HEK293 (cell line): ENCODE measurements around the gene TAF1D.
A peak's percentile ranks its signal among the peaks of the same experiment; 100 is the strongest.

ENCODE experiments used
- CTCF ChIA-PET: fragments of 350-600 bp; formaldehyde crosslinking; extraction: SDS; loops from one replicate; lab custom pipeline; 2021; ENCODE audit warnings: antibody characterized with exemption; lab: Yijun Ruan, JAX
- POLR2A ChIA-PET: fragments of 300-600 bp; formaldehyde crosslinking; extraction: SDS; loops from one replicate; lab custom pipeline; 2020; ENCODE audit warnings: antibody characterized with exemption, inconsistent platforms; lab: Yijun Ruan, JAX
- H3K27ac ChIP-seq: fragments of 200-500 bp; sonication (Bioruptor generic); 2 replicates; pipeline ENCODE4 v1.5.1; 2014; ENCODE audit warnings: low read depth, low read length, control low read depth, inconsistent platforms; ENCODE audit errors: extremely low read depth
- H3K36me3 ChIP-seq, 2 experiments: fragments of 200-500 bp in 1 of 2; sonication (Bioruptor generic) in 1 of 2; 1 replicate in 1 of 2; 2 replicates in 1 of 2; pipeline ENCODE4 v1.5.1; 2014 to 2017; ENCODE audit warnings: inconsistent platforms in 2 of 2, low read length in 2 of 2; ENCODE audit not compliant: control insufficient read depth in 2 of 2, insufficient read depth in 1 of 2
- H3K4me1 ChIP-seq: fragments of 200-500 bp; sonication (Bioruptor generic); 2 replicates; pipeline ENCODE4 v1.5.1; 2014; ENCODE audit warnings: mild to moderate bottlenecking, low read length, inconsistent platforms; ENCODE audit not compliant: control insufficient read depth, insufficient read depth
- H3K4me3 ChIP-seq: 2 replicates; pipeline ENCODE4 v1.5.1; 2011; ENCODE audit warnings: low read depth, mild to moderate bottlenecking, control low read depth, low read length, moderate library complexity
- H3K9me3 ChIP-seq: fragments of 200-500 bp; sonication (Bioruptor generic); 2 replicates; pipeline ENCODE4 v1.5.1; 2014; ENCODE audit warnings: low read depth, low read length, inconsistent platforms; ENCODE audit not compliant: control insufficient read depth, insufficient read depth
- ELK4 ChIP-seq: IDR thresholded peaks from 2 replicates; pipeline ENCODE4 v1.6.1; 2011; ENCODE audit warnings: mild to moderate bottlenecking, low read depth, low read length, borderline replicate concordance
- GFI1B ChIP-seq: fragments of 450-650 bp; formaldehyde crosslinking; IDR thresholded peaks from 2 replicates; pipeline ENCODE4 v1.5.1; 2016; ENCODE audit warnings: missing biosample characterization, missing genetic modification characterization
- GLI4 ChIP-seq: fragments of 450-650 bp; formaldehyde crosslinking; IDR thresholded peaks from 2 replicates; pipeline ENCODE4 v1.5.1; 2016; ENCODE audit warnings: missing biosample characterization, missing genetic modification characterization
- KLF9 ChIP-seq: fragments of 450-650 bp; formaldehyde crosslinking; IDR thresholded peaks from 2 replicates; pipeline ENCODE4 v1.5.1; 2016; ENCODE audit warnings: missing biosample characterization, missing genetic modification characterization, low read depth
- MZF1 ChIP-seq: fragments of 450-650 bp; formaldehyde crosslinking; IDR thresholded peaks from 2 replicates; pipeline ENCODE4 v1.5.1; 2017; ENCODE audit warnings: missing biosample characterization, missing genetic modification characterization, borderline replicate concordance
- PRDM1 ChIP-seq: fragments of 450-650 bp; formaldehyde crosslinking; IDR thresholded peaks from 2 replicates; pipeline ENCODE4; 2016; ENCODE audit warnings: missing biosample characterization, missing genetic modification characterization
- SCRT1 ChIP-seq: fragments of 450-650 bp; formaldehyde crosslinking; IDR thresholded peaks from 2 replicates; pipeline ENCODE4 v1.5.1; 2016; ENCODE audit warnings: missing biosample characterization, missing genetic modification characterization, borderline replicate concordance
- SP2 ChIP-seq: fragments of 450-650 bp; formaldehyde crosslinking; IDR thresholded peaks from 2 replicates; pipeline ENCODE4 v1.5.1; 2016; ENCODE audit warnings: missing biosample characterization, missing genetic modification characterization
- TCF7L2 ChIP-seq: IDR thresholded peaks from 2 replicates; pipeline ENCODE4 v1.6.1; 2011; ENCODE audit warnings: low read depth, mild to moderate bottlenecking, inconsistent platforms, low read length, moderate library complexity, borderline replicate concordance
- ZBTB1 ChIP-seq: fragments of 450-650 bp; formaldehyde crosslinking; IDR thresholded peaks from 2 replicates; pipeline ENCODE4 v1.5.1; 2016; ENCODE audit warnings: missing biosample characterization, missing genetic modification characterization
- ZNF132 ChIP-seq: fragments of 450-650 bp; formaldehyde crosslinking; IDR thresholded peaks from 2 replicates; pipeline ENCODE4 v1.5.1; 2017; ENCODE audit warnings: missing biosample characterization, missing genetic modification characterization, borderline replicate concordance
- ZNF133 ChIP-seq: fragments of 450-650 bp; formaldehyde crosslinking; IDR thresholded peaks from 2 replicates; pipeline ENCODE4 v1.5.1; 2016; ENCODE audit warnings: missing biosample characterization, missing genetic modification characterization
- ZNF174 ChIP-seq: fragments of 450-650 bp; formaldehyde crosslinking; IDR thresholded peaks from 2 replicates; pipeline ENCODE4 v1.5.0; 2017; ENCODE audit warnings: missing biosample characterization, mild to moderate bottlenecking, missing genetic modification characterization
- ZNF366 ChIP-seq: fragments of 450-650 bp; formaldehyde crosslinking; conservative IDR thresholded peaks from 2 replicates; pipeline ENCODE4 v1.5.1; 2016; ENCODE audit warnings: missing biosample characterization, missing genetic modification characterization
- ZNF549 ChIP-seq: fragments of 450-650 bp; IDR thresholded peaks from 2 replicates; pipeline ENCODE4 v1.5.1; 2018; ENCODE audit warnings: missing biosample characterization, missing genetic modification characterization, mild to moderate bottlenecking, inconsistent platforms, moderate library complexity
- ZNF580 ChIP-seq: fragments of 450-650 bp; formaldehyde crosslinking; IDR thresholded peaks from 2 replicates; pipeline ENCODE4 v1.5.1; 2016; ENCODE audit warnings: missing biosample characterization, missing genetic modification characterization
- ZNF623 ChIP-seq: fragments of 450-650 bp; formaldehyde crosslinking; IDR thresholded peaks from 2 replicates; pipeline ENCODE4 v1.5.1; 2016; ENCODE audit warnings: missing biosample characterization, missing genetic modification characterization
- ZNF658 ChIP-seq: fragments of 450-650 bp; formaldehyde crosslinking; IDR thresholded peaks from 2 replicates; pipeline ENCODE4; 2016; ENCODE audit warnings: missing biosample characterization, missing genetic modification characterization
- ZNF677 ChIP-seq: fragments of 450-650 bp; IDR thresholded peaks from 2 replicates; pipeline ENCODE4 v1.5.0; 2018; ENCODE audit warnings: missing biosample characterization, mild to moderate bottlenecking, missing genetic modification characterization, moderate library complexity
- ZNF768 ChIP-seq: fragments of 450-650 bp; formaldehyde crosslinking; IDR thresholded peaks from 2 replicates; pipeline ENCODE4 v1.5.1; 2018; ENCODE audit warnings: missing biosample characterization, mild to moderate bottlenecking, missing genetic modification characterization
- ZXDB ChIP-seq: fragments of 450-650 bp; formaldehyde crosslinking; IDR thresholded peaks from 2 replicates; pipeline ENCODE4 v1.5.1; 2016; ENCODE audit warnings: missing biosample characterization, missing genetic modification characterization
- TF ChIP-seq, protein P1 (sequence below): fragments of 450-650 bp; formaldehyde crosslinking; IDR thresholded peaks from 2 replicates; pipeline ENCODE4 v1.5.1; 2016; ENCODE audit warnings: missing biosample characterization, missing genetic modification characterization
- TF ChIP-seq, protein P2 (sequence below): fragments of 450-650 bp; formaldehyde crosslinking; IDR thresholded peaks from 2 replicates; pipeline ENCODE4 v1.5.1; 2017; ENCODE audit warnings: missing biosample characterization, missing genetic modification characterization

Gene TAF1D

DNA sequence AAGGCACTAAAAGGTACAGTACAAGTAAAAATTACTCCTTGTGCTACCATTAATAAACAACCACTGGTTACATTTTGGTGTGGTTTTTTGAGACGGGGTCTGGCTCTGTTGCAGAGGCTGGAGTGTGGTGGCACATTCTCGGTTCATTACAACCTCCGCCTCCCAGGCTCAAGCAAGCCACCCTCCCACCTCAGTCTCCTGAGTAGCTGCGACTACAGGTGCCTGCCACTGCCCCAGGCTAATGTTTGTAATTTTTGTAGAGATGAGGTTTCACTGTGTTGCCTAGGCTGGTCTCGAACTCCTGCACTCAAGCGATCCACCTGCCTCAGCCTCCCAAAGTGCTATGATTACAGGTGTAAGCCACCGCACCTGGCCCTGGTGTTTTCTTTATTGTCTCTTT, 20.8 kb downstream of the TAF1D start:
- Histone ChIP-seq H3K4me3 (no peak overlapping the region), H3K27ac (no peak overlapping the region), H3K4me1 (no peaks in the 10 kb centered on the region), H3K9me3 (no peaks in the 10 kb centered on the region), H3K36me3 (peaks cover 18 to 86% of the 10 kb centered on the region in 2 experiments; a peak in 2 of 3 replicates)
- ChIA-PET CTCF (no interaction called here), POLR2A (no interaction called here)
- no peak for TF ChIP-seq ZBTB1 (tag by site-specific recombination)
- no peak for TF ChIP-seq KLF9 (tag by site-specific recombination)

- H3K9me3 ChIP-seq, result no peaks in the 10 kb centered on the region
- no peak overlapping the region for H3K27ac ChIP-seq
- peaks cover 12 to 87% of the 10 kb centered on the region in 2 experiments; a peak in 2 of 3 replicates for H3K36me3 ChIP-seq
- no peak overlapping the region for H3K4me3 ChIP-seq
- ChIA-PET POLR2A (no interaction called here), CTCF (no interaction called here)
- no peaks in the 10 kb centered on the region for H3K4me1 ChIP-seq
- TF ChIP-seq ZNF366 (tag by site-specific recombination) (no peak), ZXDB (no peak), MZF1 (tag by site-specific recombination) (no peak), SP2 (tag by site-specific recombination) (no peak), ZNF658 (no peak), GFI1B (tag by site-specific recombination) (no peak), SCRT1 (no peak)
Observed at GRCh38 chr11:93719310-93719709, 22.0 kb downstream of the TAF1D start.

- H3K9me3 ChIP-seq, result no peaks in the 10 kb centered on the region
- ChIA-PET CTCF (interaction anchor here (1.1 kb wide), 1 partner anchor 483 kb away, joined by 4 read pairs; no protein-coding TSS in a partner anchor), POLR2A (no interaction called here)
- TF ChIP-seq PRDM1 (peak; percentile 43; the same call in 1 of the 2 replicates), ZNF768 (tag by site-specific recombination) (no peak)
- peaks cover 7 to 89% of the 10 kb centered on the region in 2 experiments; a peak in 2 of 3 replicates for H3K36me3 ChIP-seq
- no peak overlapping the region for H3K4me3 ChIP-seq
- H3K4me1 ChIP-seq, result no peaks in the 10 kb centered on the region
- no peak overlapping the region for H3K27ac ChIP-seq
Observed at GRCh38 chr11:93718057-93718563, 23.2 kb downstream of the TAF1D start.

GRCh38 chr11:93717501-93717900, 23.8 kb downstream of the TAF1D start:
- Histone ChIP-seq H3K4me1 (no peaks in the 10 kb centered on the region), H3K36me3 (peaks cover 9 to 88% of the 10 kb centered on the region in 2 experiments; a peak in 2 of 3 replicates), H3K9me3 (no peaks in the 10 kb centered on the region), H3K4me3 (no peak overlapping the region), H3K27ac (no peak overlapping the region)
- POLR2A ChIA-PET, result interaction anchor here (1.0 kb wide), 1 partner anchor 24 kb away, joined by 3 read pairs; the partner anchor contains the start of genes C11orf54 and TAF1D
- TF ChIP-seq, protein P1, sequence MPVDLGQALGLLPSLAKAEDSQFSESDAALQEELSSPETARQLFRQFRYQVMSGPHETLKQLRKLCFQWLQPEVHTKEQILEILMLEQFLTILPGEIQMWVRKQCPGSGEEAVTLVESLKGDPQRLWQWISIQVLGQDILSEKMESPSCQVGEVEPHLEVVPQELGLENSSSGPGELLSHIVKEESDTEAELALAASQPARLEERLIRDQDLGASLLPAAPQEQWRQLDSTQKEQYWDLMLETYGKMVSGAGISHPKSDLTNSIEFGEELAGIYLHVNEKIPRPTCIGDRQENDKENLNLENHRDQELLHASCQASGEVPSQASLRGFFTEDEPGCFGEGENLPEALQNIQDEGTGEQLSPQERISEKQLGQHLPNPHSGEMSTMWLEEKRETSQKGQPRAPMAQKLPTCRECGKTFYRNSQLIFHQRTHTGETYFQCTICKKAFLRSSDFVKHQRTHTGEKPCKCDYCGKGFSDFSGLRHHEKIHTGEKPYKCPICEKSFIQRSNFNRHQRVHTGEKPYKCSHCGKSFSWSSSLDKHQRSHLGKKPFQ (tag by site-specific recombination), result no peak
- TF ChIP-seq, protein P2, sequence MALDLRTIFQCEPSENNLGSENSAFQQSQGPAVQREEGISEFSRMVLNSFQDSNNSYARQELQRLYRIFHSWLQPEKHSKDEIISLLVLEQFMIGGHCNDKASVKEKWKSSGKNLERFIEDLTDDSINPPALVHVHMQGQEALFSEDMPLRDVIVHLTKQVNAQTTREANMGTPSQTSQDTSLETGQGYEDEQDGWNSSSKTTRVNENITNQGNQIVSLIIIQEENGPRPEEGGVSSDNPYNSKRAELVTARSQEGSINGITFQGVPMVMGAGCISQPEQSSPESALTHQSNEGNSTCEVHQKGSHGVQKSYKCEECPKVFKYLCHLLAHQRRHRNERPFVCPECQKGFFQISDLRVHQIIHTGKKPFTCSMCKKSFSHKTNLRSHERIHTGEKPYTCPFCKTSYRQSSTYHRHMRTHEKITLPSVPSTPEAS (tag by site-specific recombination), result no peak
- TF ChIP-seq ZNF133 (no peak), TCF7L2 (no peak), ZNF623 (tag by site-specific recombination) (no peak), ELK4 (no peak), ZNF549 (tag by site-specific recombination) (no peak), ZNF677 (no peak), ZNF580 (tag by site-specific recombination) (no peak), ZNF174 (tag by site-specific recombination) (no peak), ZNF132 (tag by site-specific recombination) (no peak), GLI4 (no peak)
- CTCF ChIA-PET, result interaction anchor here (0.6 kb wide), 1 partner anchor 14 kb away, joined by 4 read pairs; no protein-coding TSS in a partner anchor
